HepG2 (cell line): ENCODE results near the gene ZNG1A. TPM values are rescaled to one million over a fixed set of nuclear protein-coding genes. Genes with fewer than 3 reads are reported as not detected.

ENCODE experiments used
- HDAC6 ChIP-seq: fragments of 200-600 bp; sonication (generic); IDR thresholded peaks from 2 replicates; pipeline ENCODE4 v1.7.0; 2017; ENCODE audit warnings: mild to moderate bottlenecking, antibody characterized with exemption, low read length, low read depth
- HNRNPLL ChIP-seq: fragments of 200-400 bp; formaldehyde crosslinking; IDR thresholded peaks from 2 replicates; pipeline ENCODE4 v1.6.1; 2017; ENCODE audit warnings: mild to moderate bottlenecking, low read depth, low read length; ENCODE audit not compliant: poor library complexity, severe bottlenecking
- MEIS1 ChIP-seq: sonication (generic); formaldehyde crosslinking; IDR thresholded peaks from 2 replicates; pipeline ENCODE4 v1.9.0; 2021; ENCODE audit warnings: mild to moderate bottlenecking, missing genetic modification reagents, moderate library complexity, borderline replicate concordance
- MTF1 ChIP-seq: sonication (generic); formaldehyde crosslinking; IDR thresholded peaks from 2 replicates; pipeline ENCODE4 v1.5.0; 2020; ENCODE audit warnings: missing genetic modification reagents
- NKX3-1 ChIP-seq: sonication (generic); formaldehyde crosslinking; IDR thresholded peaks from 2 replicates; pipeline ENCODE4 v1.5.0; 2020; ENCODE audit warnings: missing genetic modification reagents
- PREB ChIP-seq: sonication (generic); formaldehyde crosslinking; IDR thresholded peaks from 2 replicates; pipeline ENCODE4 v1.4.0; 2020; ENCODE audit warnings: missing genetic modification reagents
- SMARCC2 ChIP-seq: fragments of 450-650 bp; IDR thresholded peaks from 2 replicates; pipeline ENCODE4 v1.6.1; 2017; ENCODE audit warnings: antibody characterized with exemption, mild to moderate bottlenecking
- SMARCE1 ChIP-seq: fragments of 450-650 bp; IDR thresholded peaks from 2 replicates; pipeline ENCODE4 v1.6.1; 2017; ENCODE audit warnings: borderline replicate concordance
- TFAP4 ChIP-seq: sonication (generic); IDR thresholded peaks from 2 replicates; pipeline ENCODE4 v1.6.1; 2016; ENCODE audit warnings: low read depth, borderline replicate concordance
- YEATS4 ChIP-seq: sonication (generic); formaldehyde crosslinking; IDR thresholded peaks from 2 replicates; pipeline ENCODE4 v1.4.0; 2020; ENCODE audit warnings: missing genetic modification reagents, borderline replicate concordance
- ZFP62 ChIP-seq: sonication (generic); formaldehyde crosslinking; IDR thresholded peaks from 2 replicates; pipeline ENCODE4 v1.4.0; 2020; ENCODE audit warnings: missing genetic modification reagents
- ZNF101 ChIP-seq: sonication (generic); formaldehyde crosslinking; IDR thresholded peaks from 2 replicates; pipeline ENCODE4 v1.4.0; 2020; ENCODE audit warnings: mild to moderate bottlenecking, low read depth, missing genetic modification reagents, borderline replicate concordance
- ZNF142 ChIP-seq: sonication (generic); formaldehyde crosslinking; IDR thresholded peaks from 2 replicates; pipeline ENCODE4 v1.4.0; 2020; ENCODE audit warnings: missing genetic modification reagents
- ZNF24 ChIP-seq: fragments of 450-650 bp; IDR thresholded peaks from 2 replicates; pipeline ENCODE4 v1.6.1; 2017; ENCODE audit warnings: antibody characterized with exemption, mild to moderate bottlenecking
- ZNF34 ChIP-seq: sonication (generic); formaldehyde crosslinking; IDR thresholded peaks from 2 replicates; pipeline ENCODE4 v1.4.0; 2020; ENCODE audit warnings: mild to moderate bottlenecking, missing genetic modification reagents, borderline replicate concordance
- ZNF441 ChIP-seq: sonication (generic); formaldehyde crosslinking; IDR thresholded peaks from 2 replicates; pipeline ENCODE4 v1.7.0; 2021; ENCODE audit warnings: missing genetic modification reagents, borderline replicate concordance
- ZNF563 ChIP-seq: sonication (generic); formaldehyde crosslinking; IDR thresholded peaks from 2 replicates; pipeline ENCODE4 v1.8.0; 2022; ENCODE audit warnings: mild to moderate bottlenecking, moderate library complexity, missing genetic modification reagents
- ZSCAN21 ChIP-seq: sonication (generic); formaldehyde crosslinking; IDR thresholded peaks from 2 replicates; pipeline ENCODE4 v1.8.0; 2022; ENCODE audit warnings: mild to moderate bottlenecking, missing genetic modification reagents, moderate library complexity, borderline replicate concordance
- polyA plus RNA-seq, 8 experiments: library from polyadenylated mRNA; depleted of rRNA in 3 of 8; stranded (reverse) in 7 of 8; unstranded in 1 of 8; fragments of >200 nt; fragmentation: Illumina TruSeq in 4 of 8; extraction: Trizol in 4 of 8; gene quantifications; 2 replicates each; pipeline versions ENCODE4 v1.2.1 to v1.2.3, GENCODE V29; 2011 to 2016; ENCODE audit warnings: low read depth in 4 of 8, missing spikeins in 1 of 8, mixed read lengths in 1 of 8; ENCODE audit not compliant: insufficient read depth in 1 of 8
- total RNA-seq, 5 experiments: library from RNA; depleted of rRNA; stranded (reverse); fragments of >200 nt; fragmentation: Illumina TruSeq; extraction: Trizol; gene quantifications; 2 replicates each; pipeline ENCODE4 v1.2.3, GENCODE V29; 2016; ENCODE audit warnings: low read depth in 1 of 5
- TF ChIP-seq, protein P1 (sequence below): sonication (generic); formaldehyde crosslinking; IDR thresholded peaks from 2 replicates; pipeline ENCODE4 v1.4.0; 2020; ENCODE audit warnings: missing genetic modification reagents

ZNG1A gene
- total and polyA plus RNA-seq, 2 of the 13 experiments (the other 11 are each of a cell fraction or from before 2014, with no cell fraction given), result 28.6 to 90.6 TPM

GRCh38 chr9:214648-215493 is 36.0 kb upstream of the ZNG1A start, which contains the start of gene DOCK8 (continued):
- TF ChIP-seq ZNF142, result no peak
- peak; percentile 59 for TF ChIP-seq ZSCAN21 (CRISPR knock-in tag)
- TF ChIP-seq ZNF101 (CRISPR knock-in tag), result no peak
- TF ChIP-seq ZFP62 (CRISPR knock-in tag), result no peak
- TF ChIP-seq, protein P1, sequence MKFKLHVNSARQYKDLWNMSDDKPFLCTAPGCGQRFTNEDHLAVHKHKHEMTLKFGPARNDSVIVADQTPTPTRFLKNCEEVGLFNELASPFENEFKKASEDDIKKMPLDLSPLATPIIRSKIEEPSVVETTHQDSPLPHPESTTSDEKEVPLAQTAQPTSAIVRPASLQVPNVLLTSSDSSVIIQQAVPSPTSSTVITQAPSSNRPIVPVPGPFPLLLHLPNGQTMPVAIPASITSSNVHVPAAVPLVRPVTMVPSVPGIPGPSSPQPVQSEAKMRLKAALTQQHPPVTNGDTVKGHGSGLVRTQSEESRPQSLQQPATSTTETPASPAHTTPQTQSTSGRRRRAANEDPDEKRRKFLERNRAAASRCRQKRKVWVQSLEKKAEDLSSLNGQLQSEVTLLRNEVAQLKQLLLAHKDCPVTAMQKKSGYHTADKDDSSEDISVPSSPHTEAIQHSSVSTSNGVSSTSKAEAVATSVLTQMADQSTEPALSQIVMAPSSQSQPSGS (CRISPR knock-in tag), result 0 out of 2 replicates have a peak, but pooled peaks have one; percentile 22
- no peak for TF ChIP-seq ZNF24
- TF ChIP-seq TFAP4, result no peak
- no peak for TF ChIP-seq NKX3-1
- 0 out of 2 replicates have a peak, but pooled peaks have one; percentile 75 for TF ChIP-seq HDAC6
- no peak for TF ChIP-seq PREB
- TF ChIP-seq MTF1 (CRISPR knock-in tag), result no peak
- peak; percentile 0; the same call in 1 of the 2 replicates for TF ChIP-seq ZNF563 (CRISPR knock-in tag)
- no peak for TF ChIP-seq MEIS1
- TF ChIP-seq ZNF34 (CRISPR knock-in tag), result no peak
- TF ChIP-seq HNRNPLL, result peak; percentile 88
- TF ChIP-seq YEATS4 (CRISPR knock-in tag), result peak; percentile 57; the same call in 1 of the 2 replicates
- no peak for TF ChIP-seq SMARCC2
- TF ChIP-seq ZNF441 (CRISPR knock-in tag), result peak; percentile 40; the same call in 1 of the 2 replicates
- TF ChIP-seq SMARCE1, result no peak
